Measurements from ENCODE around the gene TMEM167A.

GRCh38 chr5:83050723-83051340 is 26.4 kb downstream of the TMEM167A start:
- TF ChIP-seq, protein P1, sequence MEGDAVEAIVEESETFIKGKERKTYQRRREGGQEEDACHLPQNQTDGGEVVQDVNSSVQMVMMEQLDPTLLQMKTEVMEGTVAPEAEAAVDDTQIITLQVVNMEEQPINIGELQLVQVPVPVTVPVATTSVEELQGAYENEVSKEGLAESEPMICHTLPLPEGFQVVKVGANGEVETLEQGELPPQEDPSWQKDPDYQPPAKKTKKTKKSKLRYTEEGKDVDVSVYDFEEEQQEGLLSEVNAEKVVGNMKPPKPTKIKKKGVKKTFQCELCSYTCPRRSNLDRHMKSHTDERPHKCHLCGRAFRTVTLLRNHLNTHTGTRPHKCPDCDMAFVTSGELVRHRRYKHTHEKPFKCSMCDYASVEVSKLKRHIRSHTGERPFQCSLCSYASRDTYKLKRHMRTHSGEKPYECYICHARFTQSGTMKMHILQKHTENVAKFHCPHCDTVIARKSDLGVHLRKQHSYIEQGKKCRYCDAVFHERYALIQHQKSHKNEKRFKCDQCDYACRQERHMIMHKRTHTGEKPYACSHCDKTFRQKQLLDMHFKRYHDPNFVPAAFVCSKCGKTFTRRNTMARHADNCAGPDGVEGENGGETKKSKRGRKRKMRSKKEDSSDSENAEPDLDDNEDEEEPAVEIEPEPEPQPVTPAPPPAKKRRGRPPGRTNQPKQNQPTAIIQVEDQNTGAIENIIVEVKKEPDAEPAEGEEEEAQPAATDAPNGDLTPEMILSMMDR (IDR thresholded peaks at IDR 0.05) = no peak
- TF ChIP-seq EZH2 (IDR thresholded peaks at IDR 0.05; ENCODE audit: borderline replicate concordance, insufficient read depth, low read depth, low read length, poor library complexity, severe bottlenecking) = no peak
